SK-N-SH treated with all-trans-retinoic acid at 6 μM for 48 hours (cell line): ENCODE results near the gene BLMH.
A peak's percentile ranks its signal among the peaks of the same experiment; 100 is the strongest.

Experiments used
- ATAC-seq: fragments of 200-7000 bp; cut with Tn5 transposase; 3 replicates; pipeline ENCODE4 v1.9.1; 2020; ENCODE audit warnings: mild to moderate bottlenecking, moderate library complexity
- ARNTL ChIP-seq: fragments of 450-650 bp; formaldehyde crosslinking; IDR thresholded peaks from 2 replicates; pipeline ENCODE4 v1.5.0; 2020; ENCODE audit warnings: low read depth, mild to moderate bottlenecking, moderate library complexity, borderline replicate concordance
- BACH2 ChIP-seq: fragments of 250-450 bp; sonication (Bioruptor Pico); IDR thresholded peaks from 2 replicates; pipeline ENCODE4 v1.9.0; 2021; ENCODE audit warnings: mild to moderate bottlenecking, borderline replicate concordance
- CREB5 ChIP-seq: fragments of 250-450 bp; sonication (Bioruptor Pico); IDR thresholded peaks from 2 replicates; pipeline ENCODE4 v1.5.1; 2020; ENCODE audit warnings: low read depth, mild to moderate bottlenecking, moderate library complexity
- CSDC2 ChIP-seq: fragments of 250-450 bp; sonication (Bioruptor Pico); IDR thresholded peaks from 2 replicates; pipeline ENCODE4 v1.5.0; 2020; ENCODE audit warnings: mild to moderate bottlenecking, moderate library complexity
- CSRNP3 ChIP-seq: fragments of 250-450 bp; sonication (Bioruptor Pico); IDR thresholded peaks from 2 replicates; pipeline ENCODE4 v1.5.1; 2021; ENCODE audit warnings: mild to moderate bottlenecking, moderate library complexity
- ESRRG ChIP-seq: fragments of 250-450 bp; sonication (Bioruptor Pico); IDR thresholded peaks from 2 replicates; pipeline ENCODE4 v1.6.1; 2021; ENCODE audit warnings: mild to moderate bottlenecking
- GLIS3 ChIP-seq: fragments of 250-450 bp; sonication (Bioruptor Pico); IDR thresholded peaks from 2 replicates; pipeline ENCODE4 v1.5.0; 2020; ENCODE audit warnings: mild to moderate bottlenecking, moderate library complexity
- ISL1 ChIP-seq: fragments of 250-450 bp; sonication (Bioruptor Pico); IDR thresholded peaks from 2 replicates; pipeline ENCODE4 v2.1.2; 2022; ENCODE audit warnings: mild to moderate bottlenecking, moderate library complexity
- OSR1 ChIP-seq: fragments of 250-450 bp; sonication (Bioruptor Pico); IDR thresholded peaks from 2 replicates; pipeline ENCODE4 v1.8.0; 2022; ENCODE audit warnings: moderate library complexity, mild to moderate bottlenecking, inconsistent platforms
- PATZ1 ChIP-seq: fragments of 250-450 bp; sonication (Bioruptor Pico); IDR thresholded peaks from 2 replicates; pipeline ENCODE4 v1.8.0; 2020; ENCODE audit warnings: mild to moderate bottlenecking, moderate library complexity, borderline replicate concordance
- POU6F1 ChIP-seq: fragments of 250-450 bp; sonication (Bioruptor Pico); IDR thresholded peaks from 2 replicates; pipeline ENCODE4 v1.8.0; 2021; ENCODE audit warnings: low read depth, mild to moderate bottlenecking, moderate library complexity, borderline replicate concordance
- PPARA ChIP-seq: fragments of 250-450 bp; sonication (Bioruptor Pico); IDR thresholded peaks from 2 replicates; pipeline ENCODE4 v1.5.0; 2020; ENCODE audit warnings: mild to moderate bottlenecking, borderline replicate concordance
- RARB ChIP-seq: fragments of 250-450 bp; sonication (Bioruptor Pico); IDR thresholded peaks from 2 replicates; pipeline ENCODE4 v1.8.0; 2021; ENCODE audit warnings: mild to moderate bottlenecking, moderate library complexity
- SNAI2 ChIP-seq: fragments of 250-450 bp; sonication (Bioruptor Pico); IDR thresholded peaks from 2 replicates; pipeline ENCODE4 v1.5.0; 2020; ENCODE audit warnings: mild to moderate bottlenecking, moderate library complexity
- TCF4 ChIP-seq: fragments of 250-450 bp; sonication (Bioruptor Pico); IDR thresholded peaks from 2 replicates; pipeline ENCODE4 v1.8.0; 2021; ENCODE audit warnings: mild to moderate bottlenecking, moderate library complexity, borderline replicate concordance
- TOX ChIP-seq: fragments of 250-450 bp; sonication (Bioruptor Pico); IDR thresholded peaks from 2 replicates; pipeline ENCODE4 v1.8.0; 2021; ENCODE audit warnings: mild to moderate bottlenecking, moderate library complexity, borderline replicate concordance
- ZC3H10 ChIP-seq: fragments of 250-450 bp; sonication (Bioruptor Pico); IDR thresholded peaks from 2 replicates; pipeline ENCODE4 v1.5.1; 2021; ENCODE audit warnings: mild to moderate bottlenecking, moderate library complexity
- ZFP3 ChIP-seq: fragments of 250-450 bp; sonication (Bioruptor Pico); IDR thresholded peaks from 2 replicates; pipeline ENCODE4 v1.5.0; 2020; ENCODE audit warnings: mild to moderate bottlenecking, moderate library complexity
- ZFP30 ChIP-seq: fragments of 450-650 bp; formaldehyde crosslinking; IDR thresholded peaks from 2 replicates; pipeline ENCODE4 v1.5.0; 2022; ENCODE audit warnings: mild to moderate bottlenecking, moderate library complexity
- ZNF565 ChIP-seq: fragments of 450-650 bp; formaldehyde crosslinking; conservative IDR thresholded peaks from 2 replicates; pipeline ENCODE4 v1.5.0; 2020; ENCODE audit warnings: low read depth, mild to moderate bottlenecking, moderate library complexity
- ZNF70 ChIP-seq: fragments of 450-650 bp; formaldehyde crosslinking; IDR thresholded peaks from 2 replicates; pipeline ENCODE4 v1.5.0; 2020; ENCODE audit warnings: mild to moderate bottlenecking, moderate library complexity
- ZNF8 ChIP-seq: fragments of 450-650 bp; formaldehyde crosslinking; IDR thresholded peaks from 2 replicates; pipeline ENCODE4 v1.5.0; 2020; ENCODE audit warnings: mild to moderate bottlenecking, moderate library complexity

Gene BLMH

GRCh38 chr17:30321314-30321713, 29.6 kb upstream of the BLMH start:
- ATAC-seq, result no peak
- TF ChIP-seq RARB, result no peak
- no peak for TF ChIP-seq POU6F1 (CRISPR knock-in tag)
- TF ChIP-seq SNAI2, result no peak
- TF ChIP-seq ARNTL (CRISPR knock-in tag), result no peak
- no peak for TF ChIP-seq OSR1 (CRISPR knock-in tag)
- no peak for TF ChIP-seq CSRNP3 (CRISPR knock-in tag)
- TF ChIP-seq ZNF70 (CRISPR knock-in tag), result no peak
- TF ChIP-seq BACH2 (CRISPR knock-in tag), result no peak
- no peak for TF ChIP-seq GLIS3
- no peak for TF ChIP-seq PATZ1 (CRISPR knock-in tag)
- no peak for TF ChIP-seq ISL1 (CRISPR knock-in tag)
- no peak for TF ChIP-seq CSDC2 (CRISPR knock-in tag)
- TF ChIP-seq PPARA (CRISPR knock-in tag), result no peak
- no peak for TF ChIP-seq ESRRG (CRISPR knock-in tag)
- no peak for TF ChIP-seq ZNF8 (CRISPR knock-in tag)

- TF ChIP-seq GLIS3 (no peak), TCF4 (CRISPR knock-in tag) (no peak), PPARA (CRISPR knock-in tag) (no peak), ESRRG (CRISPR knock-in tag) (no peak), POU6F1 (CRISPR knock-in tag) (no peak), ARNTL (CRISPR knock-in tag) (no peak), ZNF70 (CRISPR knock-in tag) (no peak), ZFP30 (no peak), SNAI2 (no peak), TOX (CRISPR knock-in tag) (no peak), OSR1 (CRISPR knock-in tag) (no peak), PATZ1 (CRISPR knock-in tag) (no peak), ZNF8 (CRISPR knock-in tag) (no peak), ZC3H10 (CRISPR knock-in tag) (no peak)
- ATAC-seq, result peak; percentile 49; the same call in 2 of the 3 replicates
Observed at GRCh38 chr17:30318155-30318554, 26.4 kb upstream of the BLMH start.

- ATAC-seq, result no peak
- no peak for TF ChIP-seq TOX (CRISPR knock-in tag)
- TF ChIP-seq, all 23 proteins: peak for 0
Observed at GRCh38 chr17:30316736-30317135, 25.0 kb upstream of the BLMH start.

GRCh38 chr17:30315106-30315505, 23.4 kb upstream of the BLMH start:
- ATAC-seq, result no peak
- TF ChIP-seq OSR1 (CRISPR knock-in tag), result no peak
- no peak for TF ChIP-seq CREB5 (CRISPR knock-in tag)
- TF ChIP-seq CSDC2 (CRISPR knock-in tag), result no peak
- TF ChIP-seq GLIS3, result no peak
- no peak for TF ChIP-seq ZC3H10 (CRISPR knock-in tag)
- TF ChIP-seq ZNF565, result no peak
- TF ChIP-seq PATZ1 (CRISPR knock-in tag), result no peak
- no peak for TF ChIP-seq BACH2 (CRISPR knock-in tag)
- TF ChIP-seq CSRNP3 (CRISPR knock-in tag), result no peak
- TF ChIP-seq ZFP3, result no peak
- no peak for TF ChIP-seq RARB
